ENCODE results near the gene GNG11.

GNG11 gene

GRCh38 chr7:93921607-93922566 is at the start of gene GNG11:
Gene GNG11 (plus strand): TSS chr7:93921735. CDS start chr7:93922138, 403 bp downstream.
- DNase-seq = peak in 46 of 51 donors; percentile 4 to 73 (median 33)

- no peak for DNase-seq
These were observed 47.4 kb upstream of the GNG11 start for GRCh38 chr7:93873998-93874574.

- DNase-seq = no peak
These were observed 43.8 kb upstream of the GNG11 start for GRCh38 chr7:93877742-93878141.

- no peak for DNase-seq
These were observed 42.2 kb upstream of the GNG11 start for GRCh38 chr7:93879356-93879755.

GRCh38 chr7:93882468-93882867 is 39.1 kb upstream of the GNG11 start:
- no peak for DNase-seq

GRCh38 chr7:93883078-93883916 is 38.2 kb upstream of the GNG11 start:
- no peak for DNase-seq

GRCh38 chr7:93883917-93884345 is 37.6 kb upstream of the GNG11 start:
- no peak for DNase-seq

- DNase-seq = no peak
These were observed 37.0 kb upstream of the GNG11 start for GRCh38 chr7:93884541-93884940.

GRCh38 chr7:93889261-93889660 is 32.3 kb upstream of the GNG11 start:
- DNase-seq = no peak

- DNase-seq = no peak
These were observed 31.5 kb upstream of the GNG11 start for GRCh38 chr7:93890041-93890463.

- DNase-seq = no peak
These were observed 31.0 kb upstream of the GNG11 start, which contains the start of gene TFPI2 for GRCh38 chr7:93890464-93891068. Gene TFPI2 (minus strand): TSS chr7:93890753. CDS start chr7:93890678, 75 bp downstream.

- no peak for DNase-seq
These were observed 27.1 kb upstream of the GNG11 start for GRCh38 chr7:93894426-93894825.

GRCh38 chr7:93894966-93895640 is 26.4 kb upstream of the GNG11 start:
- no peak for DNase-seq

- DNase-seq = no peak
These were observed 25.5 kb upstream of the GNG11 start for GRCh38 chr7:93895859-93896600.

GRCh38 chr7:93897680-93898079 is 23.9 kb upstream of the GNG11 start:
- no peak for DNase-seq

- peak in 2 of 51 donors; percentile 2 to 9 for DNase-seq
These were observed 18.6 kb upstream of the GNG11 start for GRCh38 chr7:93902777-93903423.

- DNase-seq = no peak
These were observed 15.3 kb upstream of the GNG11 start, which contains the start of gene GNGT1 for GRCh38 chr7:93906267-93906666. Gene GNGT1 (plus strand): TSS chr7:93906567. CDS start chr7:93906747, 180 bp downstream.

- no peak for DNase-seq
These were observed 11.2 kb upstream of the GNG11 start for GRCh38 chr7:93910076-93910994.
